Measurements from ENCODE around the gene ZBTB21.
A peak's percentile ranks its signal among the peaks of the same experiment; 100 is the strongest.

The ZBTB21 gene

DNA sequence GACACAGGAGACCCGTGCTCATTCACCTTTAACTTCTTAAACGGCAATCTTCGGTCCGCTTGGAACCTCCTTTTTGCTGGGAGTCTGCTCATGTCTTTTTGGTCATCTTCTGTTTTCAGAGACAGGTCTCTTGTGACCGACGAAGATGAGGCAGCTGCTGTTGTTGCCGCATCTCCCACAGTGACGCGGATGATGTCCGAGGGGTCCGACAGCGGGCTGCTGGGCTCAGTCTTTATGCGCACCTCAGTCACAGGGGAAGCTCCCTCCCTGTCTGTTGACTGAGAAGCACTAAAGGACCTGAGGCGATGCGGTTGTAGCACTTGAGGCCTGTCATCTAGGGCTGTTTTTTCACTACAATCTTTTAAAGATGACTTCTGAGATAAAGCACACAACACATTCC is 17.6 kb downstream of the ZBTB21 start:
- DNase-seq (ENCODE audit: low spot score) = no peak

DNA sequence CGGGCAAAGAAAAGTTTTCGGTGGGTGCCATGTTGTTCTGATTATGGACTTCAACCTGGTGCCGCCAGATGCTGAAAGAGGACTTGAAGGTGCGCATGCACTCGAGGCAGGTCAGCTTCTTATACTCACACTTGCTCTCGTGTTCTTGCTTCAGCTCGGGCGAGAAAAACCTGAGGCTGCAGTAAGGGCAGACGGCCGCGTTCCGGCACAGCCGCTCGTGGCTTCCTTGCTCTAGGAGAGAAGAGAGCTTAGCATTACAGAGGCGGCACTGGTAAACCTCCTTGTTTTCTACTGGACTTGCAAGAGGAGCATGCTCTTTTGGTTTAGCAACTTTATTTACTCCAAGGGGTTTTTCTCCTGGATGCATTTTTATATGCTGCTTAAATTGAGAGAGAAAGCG is 18.5 kb downstream of the ZBTB21 start:
- DNase-seq (ENCODE audit: low spot score) = no peak

DNA sequence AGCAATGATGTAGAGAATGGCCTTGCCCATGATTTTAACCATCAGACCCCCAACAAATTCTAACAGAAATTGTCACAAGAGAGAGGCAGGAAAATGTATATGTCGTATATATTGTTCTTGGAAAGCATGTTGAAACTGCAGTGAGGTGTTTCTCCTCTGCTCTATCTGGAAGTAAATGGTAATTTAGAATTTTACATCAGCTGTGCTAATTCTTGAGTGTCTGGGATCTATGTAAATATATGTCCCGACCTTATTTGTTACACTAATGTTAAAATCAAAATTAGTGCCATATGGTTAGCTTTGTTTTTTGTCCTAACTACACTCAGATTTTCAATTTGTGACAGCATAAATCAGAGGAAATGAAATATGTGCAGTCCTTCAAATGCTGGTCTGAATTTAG is 20.5 kb downstream of the ZBTB21 start:
- no peak for DNase-seq (ENCODE audit: low spot score)

DNA sequence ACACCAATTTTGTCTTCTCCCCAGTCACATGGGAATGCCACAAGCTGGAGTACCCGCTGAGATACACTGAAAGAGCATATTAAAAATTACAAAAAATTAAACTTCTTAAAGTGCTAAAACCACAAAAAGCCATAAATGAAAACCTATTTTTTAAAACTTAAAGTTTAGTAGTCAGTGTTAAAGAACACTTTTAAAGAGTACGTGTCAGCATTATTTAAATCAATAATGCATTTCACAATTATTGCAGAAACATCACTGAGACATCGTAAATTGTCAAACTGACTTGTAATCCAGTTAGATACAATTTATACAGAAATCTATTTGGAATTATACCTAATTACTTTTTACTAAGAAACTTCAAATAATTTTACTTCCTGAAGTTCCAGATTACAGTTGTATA is 22.9 kb downstream of the ZBTB21 start:
- DNase-seq (ENCODE audit: low spot score) = no peak

DNA sequence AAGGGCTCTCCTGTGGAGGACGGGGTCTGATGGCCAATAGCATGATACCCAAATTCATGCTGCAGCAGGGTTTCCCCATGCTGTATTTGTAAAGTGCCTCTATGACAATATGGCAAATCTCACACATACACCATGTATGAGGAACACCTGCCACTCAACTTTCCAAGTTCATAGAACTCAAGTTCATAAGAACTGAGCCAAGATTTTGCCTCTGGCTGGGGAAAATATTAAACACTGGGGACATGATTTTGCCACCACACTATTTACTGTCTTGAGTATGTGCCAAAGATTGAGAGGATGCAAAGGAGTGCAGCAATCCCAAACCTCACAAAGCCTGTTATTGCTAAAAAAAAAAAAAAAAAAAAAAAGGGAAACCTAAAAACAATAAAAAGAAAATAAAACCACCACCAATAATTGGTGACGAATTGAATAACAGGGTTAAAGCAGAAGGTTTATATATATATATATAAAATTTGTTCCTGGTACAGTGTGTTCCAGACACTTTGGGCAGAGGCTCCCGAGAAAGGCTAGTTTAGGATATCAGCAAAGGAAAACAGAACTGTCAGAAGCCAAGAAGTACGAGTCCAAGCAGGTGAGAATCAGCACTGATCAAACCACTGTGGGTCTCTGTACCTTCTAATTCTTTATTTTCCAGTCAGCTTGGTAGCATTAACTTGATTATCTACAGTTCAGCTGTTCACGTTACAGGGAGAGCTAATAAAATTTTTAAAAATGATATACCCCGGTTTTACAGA is 24.3 kb downstream of the ZBTB21 start:
- no peak for DNase-seq (ENCODE audit: low spot score)

DNA sequence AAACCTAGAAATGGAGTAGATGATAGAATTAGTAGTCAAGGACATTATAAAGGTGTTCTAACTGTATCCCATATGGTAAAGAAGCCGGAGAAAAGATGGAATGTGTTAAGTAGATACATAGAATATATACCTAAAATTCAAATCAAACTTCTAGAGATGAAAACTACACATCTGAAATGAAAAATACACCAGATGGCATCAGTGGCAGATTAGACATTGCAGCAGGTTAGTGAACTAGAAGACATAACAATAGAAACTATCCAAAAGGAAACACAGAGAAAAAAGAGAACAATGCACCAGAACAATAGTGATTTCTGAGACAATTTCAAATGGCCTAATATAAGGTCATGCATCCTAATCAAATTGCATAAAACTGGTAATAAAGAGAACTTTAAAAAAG is 26.9 kb downstream of the ZBTB21 start:
- no peak for DNase-seq (ENCODE audit: low spot score)

DNA sequence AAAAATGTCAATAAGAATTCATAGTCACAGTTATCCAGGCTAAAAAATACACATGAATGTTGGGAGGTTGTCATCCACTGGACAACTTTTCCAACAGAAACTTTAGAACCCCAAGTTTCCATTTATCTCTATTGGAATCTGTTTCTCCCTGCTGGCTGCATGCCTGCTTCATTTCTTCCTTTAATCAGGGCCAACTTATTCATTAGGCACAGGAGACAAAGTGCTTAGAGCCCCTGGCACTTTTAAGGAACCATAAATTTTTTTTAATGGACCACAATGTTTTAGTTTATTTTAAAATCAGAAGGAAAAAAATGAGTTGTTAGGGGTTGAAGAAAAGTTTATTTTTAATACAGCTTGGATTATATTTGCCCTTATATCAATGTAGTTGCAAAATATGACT is 29.6 kb downstream of the ZBTB21 start:
- DNase-seq (ENCODE audit: low spot score) = no peak

DNA sequence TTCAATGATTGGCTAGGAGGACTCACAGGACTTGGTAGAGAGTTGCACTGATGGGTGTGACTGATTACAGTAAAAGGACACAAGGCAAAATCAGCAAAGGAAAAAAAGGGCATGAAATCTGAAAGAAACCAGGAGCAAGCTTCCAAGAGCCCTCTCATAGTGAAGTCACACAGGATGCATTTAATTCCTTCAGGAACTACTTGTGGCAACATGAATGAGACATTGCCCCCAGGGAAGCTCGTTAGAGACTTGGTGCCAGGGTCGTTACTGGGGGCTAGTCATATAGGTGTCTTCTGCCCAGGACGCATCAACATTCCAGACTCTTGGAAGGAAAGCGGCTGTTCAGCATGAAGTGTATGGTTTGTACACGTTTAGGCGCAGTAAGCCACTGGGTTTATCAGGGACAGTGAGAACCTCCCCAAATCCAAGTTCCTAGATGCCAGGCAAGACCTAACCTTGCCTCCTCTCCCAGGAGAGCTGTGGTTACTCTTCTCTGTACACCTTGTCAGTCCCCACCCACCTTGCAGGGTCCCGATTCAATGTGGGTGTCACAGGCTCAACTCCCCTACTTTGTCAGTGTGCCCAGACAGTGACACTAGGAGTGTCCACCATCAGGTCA is 30.3 kb downstream of the ZBTB21 start:
- no peak for DNase-seq (ENCODE audit: low spot score)

DNA sequence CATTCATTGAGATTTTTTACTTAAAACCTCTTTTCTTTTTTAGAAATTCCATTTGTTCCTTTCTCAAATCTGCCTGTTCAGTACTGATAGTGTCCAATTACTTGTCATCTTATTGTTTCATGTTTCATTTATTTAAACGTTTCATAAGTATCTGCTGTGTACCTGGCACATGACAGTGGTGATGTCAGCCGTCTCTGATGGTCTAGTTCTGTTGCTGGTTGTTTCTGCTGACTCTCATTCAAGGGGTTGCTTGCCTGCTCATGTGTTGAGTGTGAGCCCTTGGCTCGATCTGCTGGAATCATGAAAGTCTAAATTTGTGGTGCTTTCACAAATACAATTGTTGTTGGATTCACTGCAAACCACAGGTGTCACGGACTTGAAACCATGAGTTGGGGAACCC is 30.8 kb downstream of the ZBTB21 start:
- DNase-seq (ENCODE audit: low spot score) = no peak

DNA sequence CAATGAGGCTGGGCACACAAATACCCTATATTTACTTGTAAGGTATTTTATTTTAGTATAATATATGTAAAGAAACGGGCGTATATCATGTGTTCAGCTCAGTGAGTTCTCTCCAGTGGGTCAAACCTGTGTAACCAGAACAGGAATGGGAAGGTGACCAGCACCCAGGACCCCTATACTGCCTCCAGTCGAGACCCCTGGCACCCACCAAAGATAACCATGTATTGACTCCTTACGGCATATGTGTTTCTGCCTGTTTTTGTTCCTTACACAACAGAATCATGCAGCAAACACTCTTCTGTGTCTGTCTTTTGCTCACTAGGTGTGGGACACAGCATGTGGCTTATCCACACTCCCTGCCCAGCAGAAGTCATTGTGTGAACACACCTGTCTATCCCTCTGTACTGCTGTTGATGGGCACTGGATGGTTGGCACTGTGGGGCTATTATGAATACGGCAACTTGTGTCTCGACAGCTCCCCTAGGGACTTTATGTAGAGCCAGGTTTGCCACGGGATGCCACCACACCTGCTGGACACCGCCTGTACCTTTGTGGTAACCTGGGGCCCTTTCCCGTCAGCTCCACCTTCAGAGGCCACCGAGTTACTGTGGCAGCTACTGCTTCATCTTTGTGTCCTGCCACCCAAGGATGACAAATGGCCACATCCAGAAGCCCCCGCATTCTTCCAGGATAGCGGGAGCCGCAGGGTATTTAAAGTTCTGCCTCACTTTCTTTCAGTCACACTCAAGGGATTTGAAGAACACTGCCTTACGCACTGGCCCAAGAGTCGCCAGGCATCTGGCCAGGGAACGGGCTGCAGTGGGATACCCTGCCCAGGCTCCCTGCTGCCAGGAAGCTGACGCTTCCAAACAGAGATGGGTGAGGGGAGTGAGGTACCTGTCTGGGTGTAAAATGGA is 32.9 kb downstream of the ZBTB21 start:
- no peak for DNase-seq (ENCODE audit: low spot score)

DNA sequence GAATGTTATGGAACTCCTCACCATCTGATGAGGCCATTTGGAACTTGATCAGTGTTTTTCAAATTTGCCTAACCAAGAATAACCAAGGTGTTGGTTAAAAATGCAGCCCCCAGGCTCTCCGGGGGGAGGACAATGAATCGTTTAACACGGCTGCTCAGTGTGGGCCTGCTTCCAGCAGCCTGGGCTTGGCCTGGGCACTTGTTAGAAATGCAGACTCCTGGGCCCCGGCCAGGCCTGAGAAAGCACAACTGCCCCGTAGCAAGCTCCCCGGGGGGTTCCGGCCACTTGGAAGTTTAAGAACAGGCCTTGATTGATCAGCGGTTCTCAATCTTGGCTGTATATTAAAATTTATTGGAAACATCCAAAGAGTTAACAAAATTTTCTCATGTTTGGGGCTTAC is 33.5 kb downstream of the ZBTB21 start:
- DNase-seq (ENCODE audit: low spot score) = no peak

DNA sequence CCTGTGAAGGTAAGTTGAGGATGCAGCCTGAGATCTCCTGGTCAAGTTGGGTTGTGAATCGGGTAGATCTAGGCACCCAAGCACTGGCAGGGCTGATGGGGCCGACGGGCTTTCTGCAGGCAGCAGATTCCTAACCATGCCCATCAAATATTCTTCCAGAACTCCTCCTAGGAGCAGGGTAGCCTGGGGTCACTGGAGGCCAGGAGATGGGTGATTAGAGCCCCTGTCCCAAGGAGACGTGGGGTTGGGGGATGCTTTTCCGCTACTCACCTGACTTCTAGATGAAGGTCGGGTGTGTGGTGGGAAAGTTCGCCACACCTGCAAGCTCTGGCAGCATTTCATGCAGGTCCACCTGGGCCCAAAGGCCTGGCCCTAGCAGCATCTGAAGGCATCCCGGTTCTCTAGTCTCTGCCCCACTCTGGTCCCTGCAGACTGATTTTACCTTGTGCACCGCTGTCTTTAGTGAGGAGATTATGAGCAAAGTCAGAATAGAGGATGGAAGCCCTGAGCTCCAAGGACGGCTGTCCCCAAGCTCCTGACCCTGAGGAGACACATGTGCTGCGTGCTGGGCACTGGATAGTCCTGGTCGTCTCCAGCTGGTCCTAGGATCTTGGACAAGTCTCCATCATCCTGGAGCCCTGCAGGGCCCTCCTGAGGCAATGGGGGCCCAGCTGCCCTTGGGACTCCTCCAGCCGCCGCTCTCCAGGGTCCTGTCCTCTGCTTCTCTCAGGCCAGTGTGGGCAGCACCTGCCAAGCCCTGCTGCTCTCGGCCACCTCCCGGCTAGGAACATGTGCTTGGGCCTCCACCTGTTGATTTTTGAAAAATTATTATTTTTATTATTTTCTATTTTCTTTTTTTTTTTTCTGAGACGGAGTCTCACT is 34.5 kb downstream of the ZBTB21 start:
- no peak for DNase-seq (ENCODE audit: low spot score)

DNA sequence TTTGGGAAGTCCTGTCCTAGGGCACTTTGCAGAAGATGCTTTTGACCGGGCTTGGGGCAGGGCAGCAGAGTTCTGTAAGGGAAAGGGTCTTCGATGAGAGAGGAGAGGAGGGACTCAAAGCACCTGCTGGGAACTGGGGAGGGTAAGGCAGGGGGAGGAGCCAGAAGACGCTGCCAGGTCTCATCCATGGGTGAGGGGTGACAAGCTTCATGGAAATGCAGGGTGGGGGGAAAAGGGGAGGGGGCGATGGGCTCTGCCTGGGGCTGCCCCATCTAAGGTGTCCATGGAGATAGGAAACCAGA is 35.5 kb downstream of the ZBTB21 start:
- no peak for DNase-seq (ENCODE audit: low spot score)

DNA sequence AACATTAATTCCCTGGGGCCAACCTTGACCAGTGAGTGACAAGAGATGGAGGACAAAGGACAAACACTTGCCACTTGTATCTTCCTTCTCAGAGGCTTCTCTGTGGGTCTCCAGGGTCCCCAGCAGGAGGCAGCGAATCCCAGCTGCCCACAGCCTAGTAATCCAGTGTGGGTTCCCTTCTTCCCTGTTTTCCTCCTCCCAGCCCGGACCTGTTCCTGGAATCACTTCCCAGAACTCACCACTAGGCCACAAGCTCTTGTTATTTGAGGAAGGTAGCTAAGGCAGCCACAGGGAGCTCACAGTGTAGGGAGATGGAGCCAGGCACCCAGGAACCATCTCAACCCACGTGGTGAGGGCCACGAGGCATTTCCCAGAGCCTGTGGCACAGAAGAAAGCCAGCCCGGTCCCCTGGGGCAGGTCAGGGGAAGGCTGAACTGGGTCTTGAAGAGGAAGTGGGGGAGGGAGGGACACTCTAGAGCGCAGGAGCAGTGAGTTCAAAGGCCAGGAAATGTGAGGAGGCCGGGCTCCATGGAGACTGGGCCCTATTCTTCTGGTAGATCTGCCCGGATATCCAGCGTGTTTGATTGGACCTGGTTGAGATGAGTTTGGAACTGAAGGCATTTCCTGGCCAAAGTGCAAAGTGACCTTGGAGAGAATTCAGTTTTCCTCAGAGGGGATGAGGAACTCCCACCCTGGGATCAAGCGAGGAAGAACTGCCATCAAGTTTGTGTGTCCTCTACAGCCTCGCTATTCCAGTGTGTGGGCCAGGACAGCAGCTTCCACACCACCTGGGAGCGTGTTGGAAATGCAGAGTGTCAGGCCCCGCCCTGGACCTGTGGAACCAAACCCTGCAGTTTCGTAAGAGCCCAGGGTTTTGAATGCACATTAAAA is 36.1 kb downstream of the ZBTB21 start:
- DNase-seq (ENCODE audit: low spot score) = peak; percentile 40

DNA sequence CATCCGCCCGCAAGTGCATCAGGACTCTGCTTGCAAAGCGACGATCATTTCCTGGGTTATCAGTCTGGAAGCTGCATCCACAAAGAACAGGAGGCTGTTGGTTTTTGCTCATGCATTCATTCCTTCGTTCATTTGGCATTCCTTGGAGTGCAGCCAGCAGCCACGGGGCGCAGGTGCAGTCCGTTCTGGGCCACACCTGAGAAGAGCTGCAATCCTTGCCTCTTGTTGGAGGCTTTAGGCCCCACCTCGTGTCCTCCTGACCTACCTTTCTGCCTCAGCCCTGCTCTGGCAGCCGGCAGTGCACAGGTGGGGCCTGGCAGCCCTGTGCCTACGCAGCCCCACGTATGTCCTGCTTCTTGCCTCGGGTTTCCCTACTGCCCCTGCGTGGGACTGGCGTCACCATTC is 36.7 kb downstream of the ZBTB21 start:
- DNase-seq (ENCODE audit: low spot score) = no peak

DNA sequence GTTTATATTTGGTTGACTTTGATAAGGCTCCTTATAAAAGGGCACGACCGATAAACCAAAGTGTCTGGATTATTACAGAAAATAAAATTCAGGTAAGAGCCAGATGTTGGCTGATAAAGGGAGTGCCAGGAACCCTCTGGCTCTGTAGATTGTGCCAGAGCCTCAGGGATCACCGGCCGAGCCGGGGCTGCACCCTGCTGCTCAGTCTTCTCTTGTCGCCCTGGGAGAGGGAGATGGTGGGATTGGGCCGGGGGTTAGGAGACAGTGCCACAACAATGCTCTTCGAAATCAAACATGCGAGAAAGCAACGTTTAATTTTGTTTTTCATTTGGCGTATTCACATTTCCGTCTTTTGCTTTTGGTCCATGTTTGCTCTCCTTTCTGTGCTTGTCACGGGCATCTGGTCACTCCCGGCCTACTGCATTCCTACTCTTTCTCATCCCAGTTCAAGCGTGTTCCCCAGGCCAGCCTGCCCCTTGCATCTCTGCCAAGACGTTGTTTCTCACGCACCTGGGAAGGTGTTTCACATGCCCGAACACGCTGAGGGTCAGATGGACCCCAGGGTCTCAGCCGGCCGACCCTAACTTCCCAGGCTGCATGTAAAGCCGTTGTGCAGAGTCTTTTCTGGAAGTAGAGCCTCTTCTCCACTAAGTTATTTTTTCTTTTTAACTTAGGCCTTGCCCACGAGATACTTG is 37.5 kb downstream of the ZBTB21 start:
- DNase-seq (ENCODE audit: low spot score) = no peak

DNA sequence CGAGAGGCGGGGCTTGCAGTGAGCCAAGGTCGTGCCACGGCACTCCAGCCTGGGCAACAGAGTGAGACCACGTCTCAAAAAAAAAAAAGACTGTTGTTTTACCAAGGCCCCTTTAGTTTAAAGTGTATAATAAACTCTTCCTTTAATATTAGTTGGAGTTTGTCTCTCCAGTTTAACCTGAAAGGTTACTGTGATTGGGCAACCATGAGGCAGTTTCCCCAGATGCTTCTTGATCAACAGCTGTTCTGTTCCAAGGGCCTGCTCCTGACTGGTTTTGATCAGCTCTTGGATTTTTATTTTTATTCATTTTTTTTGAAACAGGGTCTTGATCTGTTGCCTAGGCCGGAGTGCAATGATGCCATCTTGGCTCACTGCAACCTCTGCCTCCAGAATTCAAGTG is 38.3 kb downstream of the ZBTB21 start:
- DNase-seq (ENCODE audit: low spot score) = no peak

DNA sequence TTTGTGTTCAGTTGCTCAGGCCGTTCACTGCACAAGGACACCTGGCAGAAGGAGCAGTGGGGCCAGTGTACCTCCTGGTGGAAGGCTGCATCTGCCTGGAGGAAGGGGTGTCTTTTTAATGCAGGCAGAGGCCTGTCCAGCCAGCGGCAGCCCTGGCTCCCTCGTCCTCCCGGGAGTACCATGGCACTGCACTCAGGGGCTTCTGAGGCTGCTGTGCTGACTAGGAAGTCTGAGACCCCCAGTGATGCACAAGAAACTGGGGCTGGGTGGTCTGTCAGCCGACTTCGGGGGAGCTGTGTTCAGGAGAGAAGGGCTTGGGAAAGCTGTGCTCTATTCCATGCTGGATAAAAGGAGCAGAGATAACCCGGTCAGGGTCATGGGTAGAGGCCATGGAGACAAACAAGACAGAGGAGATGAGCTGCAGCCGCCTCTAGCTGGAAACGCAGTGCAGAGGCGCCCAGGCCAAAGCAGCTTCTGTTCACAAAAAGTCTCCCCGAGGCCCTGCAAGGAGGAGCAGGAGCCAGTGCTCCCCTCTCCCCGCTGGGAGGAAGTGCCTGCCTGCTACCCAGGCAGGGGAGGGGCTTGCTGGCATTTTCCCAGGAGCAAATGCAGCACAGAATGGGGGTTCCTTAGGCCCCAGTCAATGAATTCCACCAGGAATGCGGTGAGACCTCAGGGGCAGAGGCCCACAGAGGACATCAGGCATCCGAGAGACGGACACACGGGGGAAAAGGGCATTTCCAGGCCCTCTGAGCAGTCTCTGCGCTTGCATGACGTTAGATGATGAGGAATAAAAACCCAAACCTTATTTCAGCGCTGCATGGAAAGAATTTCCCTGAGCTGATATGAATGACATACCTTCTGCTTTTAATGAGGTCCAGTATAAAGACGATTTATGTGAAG is 39.2 kb downstream of the ZBTB21 start:
- DNase-seq (ENCODE audit: low spot score) = no peak

DNA sequence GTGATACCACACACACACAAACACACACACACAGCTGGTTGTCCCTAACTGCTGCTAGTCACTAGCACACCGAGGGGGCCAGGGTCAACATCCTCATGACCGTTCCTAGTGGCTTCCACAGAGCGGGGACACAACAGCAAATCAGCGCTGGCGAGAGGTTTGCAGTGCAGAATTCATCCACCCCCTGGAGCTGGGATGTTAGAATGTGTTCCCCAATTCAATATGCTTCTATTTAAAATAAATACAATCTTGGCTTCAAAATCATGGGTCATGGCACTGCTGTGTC is 40.1 kb downstream of the ZBTB21 start:
- no peak for DNase-seq (ENCODE audit: low spot score)

DNA sequence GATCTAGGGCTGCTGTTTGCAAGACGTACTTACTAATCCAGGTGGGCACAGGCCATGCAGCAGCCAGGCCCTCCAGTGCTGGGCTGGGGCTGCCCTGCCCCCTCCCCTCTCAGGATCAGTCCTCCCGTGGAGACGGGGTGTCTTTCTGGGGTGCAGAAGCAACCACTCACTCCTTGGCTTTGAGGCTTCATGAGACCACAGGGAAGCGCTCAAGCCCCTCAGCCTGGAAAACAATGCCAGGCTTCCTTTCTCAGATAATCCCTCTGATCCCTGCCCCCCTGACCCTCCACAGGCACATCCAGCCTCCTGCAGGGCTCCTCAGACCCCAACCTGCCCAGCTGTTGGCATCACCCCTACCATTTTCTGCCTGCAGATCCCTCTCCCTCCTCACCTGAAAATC is 42.5 kb downstream of the ZBTB21 start:
- no peak for DNase-seq (ENCODE audit: low spot score)

Measured in AG20443 (cell line).